Measurements from ENCODE around the gene CACNA2D4.

CACNA2D4 gene

DNA sequence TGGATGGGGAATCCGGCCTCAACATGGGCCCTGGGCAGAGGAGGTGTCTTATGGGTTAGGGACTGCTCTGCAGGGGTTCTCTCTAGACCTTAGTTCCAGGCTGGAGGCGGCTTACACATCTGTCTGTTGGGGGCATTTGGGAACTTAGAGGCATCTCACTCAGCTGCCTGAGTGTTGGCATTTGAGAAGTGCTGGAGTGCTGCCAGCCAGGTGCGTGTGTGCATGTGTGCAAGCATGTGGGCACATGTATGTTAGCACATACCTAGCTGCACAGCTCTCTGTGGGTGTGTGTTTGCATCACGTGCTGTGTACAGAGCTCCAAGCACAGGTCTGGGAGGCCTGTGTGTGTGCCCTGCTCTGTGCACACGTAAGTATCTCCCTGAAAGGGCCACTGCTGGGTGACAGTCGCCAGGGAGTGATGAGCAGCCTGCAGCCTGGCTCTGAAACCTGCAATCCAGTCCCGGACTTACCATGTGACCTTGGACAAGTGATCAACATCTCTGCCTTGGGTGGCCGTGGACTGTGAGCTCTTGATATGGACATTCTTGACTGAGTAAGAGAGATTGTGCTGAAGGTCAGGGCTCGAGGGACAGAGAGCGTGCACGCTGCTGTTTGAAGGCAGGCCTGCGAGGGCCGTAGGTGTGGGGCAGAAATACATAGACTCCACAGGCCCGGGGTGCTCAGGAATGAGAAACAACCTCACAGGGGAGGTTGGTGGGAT, 92.9 kb downstream of the CACNA2D4 start:
- TF ChIP-seq, protein P1, sequence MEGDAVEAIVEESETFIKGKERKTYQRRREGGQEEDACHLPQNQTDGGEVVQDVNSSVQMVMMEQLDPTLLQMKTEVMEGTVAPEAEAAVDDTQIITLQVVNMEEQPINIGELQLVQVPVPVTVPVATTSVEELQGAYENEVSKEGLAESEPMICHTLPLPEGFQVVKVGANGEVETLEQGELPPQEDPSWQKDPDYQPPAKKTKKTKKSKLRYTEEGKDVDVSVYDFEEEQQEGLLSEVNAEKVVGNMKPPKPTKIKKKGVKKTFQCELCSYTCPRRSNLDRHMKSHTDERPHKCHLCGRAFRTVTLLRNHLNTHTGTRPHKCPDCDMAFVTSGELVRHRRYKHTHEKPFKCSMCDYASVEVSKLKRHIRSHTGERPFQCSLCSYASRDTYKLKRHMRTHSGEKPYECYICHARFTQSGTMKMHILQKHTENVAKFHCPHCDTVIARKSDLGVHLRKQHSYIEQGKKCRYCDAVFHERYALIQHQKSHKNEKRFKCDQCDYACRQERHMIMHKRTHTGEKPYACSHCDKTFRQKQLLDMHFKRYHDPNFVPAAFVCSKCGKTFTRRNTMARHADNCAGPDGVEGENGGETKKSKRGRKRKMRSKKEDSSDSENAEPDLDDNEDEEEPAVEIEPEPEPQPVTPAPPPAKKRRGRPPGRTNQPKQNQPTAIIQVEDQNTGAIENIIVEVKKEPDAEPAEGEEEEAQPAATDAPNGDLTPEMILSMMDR (IDR thresholded peaks at IDR 0.05; ENCODE audit: insufficient read depth, missing control alignments): no peak
- DNase-seq (ENCODE audit: insufficient read length, low spot score) (no peak), FAIRE-seq (no peak)

DNA sequence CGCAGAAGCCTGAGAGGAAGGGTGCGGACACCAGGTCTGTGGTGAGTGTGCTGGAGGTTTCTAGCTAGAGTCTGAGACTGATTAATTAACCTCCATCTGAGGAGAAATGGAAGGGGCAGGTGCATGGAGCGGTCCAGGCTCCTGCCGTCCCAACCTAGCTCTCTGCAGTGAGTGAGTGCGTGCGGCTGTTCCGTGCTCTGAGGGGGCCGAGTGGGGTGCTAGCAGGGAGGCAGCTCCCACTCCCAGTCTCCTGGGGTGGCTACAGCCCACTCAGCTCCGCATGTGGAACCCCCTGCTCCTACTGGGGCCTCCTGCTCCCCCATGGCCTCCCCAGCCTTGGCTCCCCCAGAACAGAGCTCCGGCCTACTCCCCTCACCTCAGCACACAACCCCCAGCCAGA, 95.2 kb downstream of the CACNA2D4 start:
- TF ChIP-seq, protein P1 (IDR thresholded peaks at IDR 0.05; ENCODE audit: insufficient read depth, missing control alignments): no peak
- DNase-seq (ENCODE audit: insufficient read length, low spot score): no peak
- FAIRE-seq: no peak

DNA sequence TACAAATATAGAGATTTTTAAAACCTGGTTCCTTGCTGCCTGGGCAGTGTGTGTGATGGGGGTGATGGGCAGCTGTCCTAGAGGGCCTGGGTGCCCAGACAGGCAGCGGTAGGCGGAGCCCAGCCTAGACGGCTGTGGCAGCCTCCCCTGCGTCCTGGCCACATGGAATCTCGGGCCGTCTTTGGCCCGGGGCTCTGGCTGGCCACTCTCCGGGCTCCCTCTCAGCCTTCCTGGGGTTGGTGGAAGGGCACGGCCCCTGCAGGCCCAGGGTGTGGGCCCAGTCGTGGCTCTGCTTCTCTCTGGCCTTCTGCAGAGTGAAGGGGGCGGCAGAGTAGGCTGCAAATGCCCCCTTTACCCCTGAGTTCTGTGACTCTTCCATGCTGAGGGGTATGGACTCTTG, 95.8 kb downstream of the CACNA2D4 start:
- TF ChIP-seq, protein P1 (IDR thresholded peaks at IDR 0.05; ENCODE audit: insufficient read depth, missing control alignments): no peak
- DNase-seq (ENCODE audit: insufficient read length, low spot score): no peak
- FAIRE-seq: no peak

GRCh38 chr12:1821805-1822204, 96.6 kb downstream of the CACNA2D4 start:
- TF ChIP-seq, protein P1 (IDR thresholded peaks at IDR 0.05; ENCODE audit: insufficient read depth, missing control alignments): no peak
- DNase-seq (ENCODE audit: insufficient read length, low spot score) (no peak), FAIRE-seq (no peak)

GRCh38 chr12:1820896-1821291, 97.6 kb downstream of the CACNA2D4 start:
- no peak for FAIRE-seq
- TF ChIP-seq, protein P1 (IDR thresholded peaks at IDR 0.05; ENCODE audit: insufficient read depth, missing control alignments): no peak
- DNase-seq (ENCODE audit: insufficient read length, low spot score): no peak

DNA sequence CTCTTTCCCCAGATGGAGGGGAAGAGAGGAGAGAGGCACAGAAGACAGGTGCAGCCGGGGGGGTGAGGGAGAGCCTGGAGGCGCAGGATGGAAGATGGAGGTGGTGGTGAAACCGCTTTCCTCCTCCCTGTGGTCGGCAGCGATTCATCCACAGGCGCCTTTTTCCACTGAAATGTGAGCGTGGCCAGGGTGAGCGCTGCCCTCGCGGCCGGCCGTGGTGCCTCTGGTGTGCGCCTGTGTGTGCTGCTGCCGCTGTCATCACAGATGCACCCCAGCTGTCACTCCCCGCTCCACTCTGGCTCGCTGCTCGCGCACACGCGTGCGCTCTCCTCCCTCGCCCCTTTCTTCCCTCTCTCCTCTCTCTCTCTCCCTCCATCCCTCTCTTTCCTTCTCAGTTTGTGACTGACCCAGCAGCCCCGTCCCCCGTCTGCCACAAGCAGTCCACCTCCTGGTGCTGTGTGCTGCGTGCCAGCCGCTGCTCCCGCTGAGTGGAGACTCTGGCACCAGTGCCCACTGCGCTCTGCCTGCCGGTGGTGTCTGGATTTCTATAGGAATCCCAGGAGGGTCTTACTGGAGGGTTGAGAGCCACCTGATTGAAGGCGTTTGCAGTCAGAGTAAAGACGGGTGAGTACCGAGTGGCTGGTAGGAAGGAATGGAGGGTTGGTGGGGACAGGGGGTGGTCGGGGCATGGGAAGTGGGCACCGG, 98.1 kb downstream of the CACNA2D4 start, which contains the start of gene LRTM2:
Gene LRTM2, plus strand, starts transcription at position 375 of the 705 bp plus-strand sequence. CDS start 7,584 bp downstream, outside the sequence.
- no peak for DNase-seq (ENCODE audit: insufficient read length, low spot score)
- FAIRE-seq: no peak
- TF ChIP-seq, protein P1 (IDR thresholded peaks at IDR 0.05; ENCODE audit: insufficient read depth, missing control alignments): no peak

DNA sequence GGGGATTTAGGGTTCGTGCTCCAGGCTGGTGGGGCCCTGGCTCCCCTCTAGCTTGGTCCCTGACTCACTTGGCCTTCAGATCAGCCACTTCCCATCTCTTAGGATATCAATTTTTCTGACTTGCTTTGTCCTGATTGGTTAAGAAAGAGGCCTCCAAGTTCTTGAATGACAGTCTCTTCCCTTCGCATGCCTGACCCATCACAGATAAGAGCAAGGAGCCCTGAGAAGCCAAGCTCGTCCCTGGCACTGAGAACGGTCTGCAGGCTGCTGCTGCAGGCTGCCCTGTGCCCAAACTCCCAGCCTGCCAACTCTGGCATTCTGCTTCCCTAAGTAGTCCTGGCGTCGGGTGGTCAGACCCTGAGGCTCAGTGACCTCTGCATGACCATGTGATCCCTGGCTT, 98.9 kb downstream of the CACNA2D4 start:
- TF ChIP-seq, protein P1 (IDR thresholded peaks at IDR 0.05; ENCODE audit: insufficient read depth, missing control alignments): no peak
- DNase-seq (ENCODE audit: insufficient read length, low spot score): no peak
- no peak for FAIRE-seq
